HG03558 (cell line): ENCODE measurements around the gene ACSS1.

Experiments used
- ATAC-seq: cut with Tn5 transposase; IDR thresholded peaks from one replicate; pipeline ENCODE4 v1.9.1; 2021; ENCODE audit warnings: moderate number of reproducible peaks; ENCODE audit not compliant: unreplicated experiment; ENCODE audit errors: extremely low read depth

ACSS1 gene

DNA sequence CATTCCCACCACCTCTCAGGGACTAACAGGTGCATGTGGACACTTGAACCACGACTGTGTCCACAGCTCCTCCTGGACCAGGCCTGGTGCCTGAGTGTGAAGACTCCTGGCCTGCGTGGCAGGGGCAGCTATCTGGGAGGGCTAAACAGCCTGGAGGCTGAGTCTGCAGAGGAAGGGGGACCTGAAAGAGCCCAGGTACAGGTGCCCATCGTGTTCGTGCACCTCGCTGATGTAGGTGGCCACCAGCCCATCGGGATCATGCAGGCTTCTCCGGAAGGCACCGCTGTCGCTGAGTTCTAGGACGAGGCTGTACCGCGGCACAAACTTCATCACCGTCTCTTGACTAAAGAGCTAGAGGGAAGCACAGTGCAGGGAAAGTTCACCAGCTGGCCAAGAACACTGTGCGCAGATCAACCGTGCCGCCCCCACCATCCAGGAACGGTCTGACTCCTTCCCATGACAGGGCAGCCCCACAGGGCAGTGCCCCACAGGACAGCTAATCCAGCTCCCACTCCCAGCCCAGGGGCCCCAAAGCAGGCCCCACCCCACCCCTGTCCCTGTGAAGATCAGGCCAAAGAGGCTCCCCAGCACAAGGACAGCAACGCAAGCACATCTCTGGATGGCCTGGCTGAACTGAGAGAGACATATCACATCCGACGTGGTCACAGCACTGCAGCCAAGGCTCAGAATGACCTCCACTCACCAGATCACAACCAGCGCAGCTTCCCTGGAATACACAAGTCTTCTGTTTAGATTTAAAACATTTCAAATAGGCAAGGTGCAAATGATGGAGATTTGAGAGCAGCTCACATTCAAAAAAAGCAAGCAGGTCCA lies 94.0 kb downstream of the ACSS1 start:
- no peak for ATAC-seq

DNA sequence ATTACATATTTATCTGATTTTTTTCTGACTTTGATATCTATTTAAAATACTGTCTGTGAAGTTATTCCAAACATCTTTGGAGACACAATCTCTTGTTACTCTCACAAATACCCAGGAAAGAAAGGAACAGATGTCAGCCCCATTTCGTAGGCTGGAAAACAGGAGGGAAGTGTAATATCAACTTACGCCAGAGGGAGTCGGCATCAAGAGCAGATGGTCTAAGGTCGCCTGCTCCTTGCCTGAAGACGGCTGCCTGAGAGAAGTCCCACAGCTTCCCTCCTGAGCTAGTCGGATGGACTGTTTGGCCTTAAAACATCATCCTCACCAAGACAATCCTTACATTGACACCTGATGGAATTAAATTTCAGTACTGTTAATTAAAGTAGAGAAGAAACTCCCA lies 95.4 kb downstream of the ACSS1 start:
- no peak for ATAC-seq

DNA sequence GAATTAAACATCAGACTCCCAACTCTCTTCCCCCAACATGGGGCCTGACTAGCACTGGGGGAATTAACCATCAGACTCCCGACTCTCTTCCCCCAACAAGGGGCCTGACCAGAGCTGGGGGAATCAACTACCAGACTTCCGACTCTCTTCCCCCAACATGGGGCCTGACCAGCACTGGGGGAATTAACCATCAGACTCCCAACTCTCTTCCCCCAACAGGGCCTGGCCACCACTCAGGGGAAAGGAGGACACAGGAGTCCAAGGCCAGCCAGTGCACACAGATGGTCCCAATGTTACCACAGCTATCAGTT lies 95.8 kb downstream of the ACSS1 start:
- ATAC-seq = no peak

DNA sequence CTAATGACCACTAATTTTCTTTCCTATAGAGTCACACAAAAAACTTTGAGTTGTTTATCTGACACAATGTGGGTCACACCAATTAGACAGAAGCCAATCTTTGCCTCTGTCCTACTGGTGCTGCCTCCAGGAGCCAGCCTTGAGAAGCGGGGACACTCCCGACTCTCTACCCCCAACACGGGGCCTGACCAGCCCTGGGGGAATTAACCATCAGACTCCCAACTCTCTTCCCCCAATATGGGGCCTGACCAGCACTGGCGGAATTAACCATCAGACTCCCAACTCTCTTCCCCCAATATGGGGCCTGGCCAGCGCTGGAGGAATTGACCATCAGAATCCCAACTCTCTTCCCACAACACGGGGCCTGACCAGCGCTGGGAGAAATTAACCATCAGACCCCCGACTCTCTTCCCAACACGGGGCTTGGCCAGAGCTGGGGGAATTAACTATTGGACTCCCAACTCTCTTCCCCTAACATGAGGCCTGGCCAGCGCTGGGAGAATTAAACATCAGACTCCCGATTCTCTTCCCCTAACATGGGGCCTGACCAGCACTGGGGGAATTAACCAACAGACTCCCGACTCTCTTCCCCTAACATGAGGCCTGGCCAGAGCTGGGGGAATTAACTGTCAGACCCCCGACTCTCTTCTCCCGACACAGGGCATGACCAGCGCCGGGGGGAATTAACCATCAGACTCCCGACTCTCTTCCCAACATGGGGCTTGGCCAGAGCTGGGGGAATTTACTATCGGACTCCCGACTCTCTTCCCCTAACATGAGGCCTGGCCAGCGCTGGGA lies 96.4 kb downstream of the ACSS1 start:
- ATAC-seq = no peak

DNA sequence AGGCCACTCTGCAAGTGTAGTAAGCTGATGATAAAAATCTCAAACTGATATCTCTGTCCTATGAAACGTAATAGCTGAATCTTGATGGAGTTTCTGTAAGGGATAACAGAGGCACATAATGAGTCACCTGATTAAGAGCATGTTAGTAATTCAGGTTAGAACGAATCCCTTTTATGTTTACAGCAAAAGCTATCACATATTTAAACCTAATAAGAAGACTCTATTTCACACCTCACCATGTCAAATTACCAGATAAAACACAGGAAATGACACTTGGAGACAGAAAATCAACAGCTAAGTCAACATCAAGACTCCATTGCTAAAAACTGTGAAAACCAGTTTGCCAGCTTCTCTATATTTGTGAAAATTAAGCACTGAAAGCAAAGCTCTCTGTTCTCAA lies 97.1 kb downstream of the ACSS1 start:
- ATAC-seq = no peak

DNA sequence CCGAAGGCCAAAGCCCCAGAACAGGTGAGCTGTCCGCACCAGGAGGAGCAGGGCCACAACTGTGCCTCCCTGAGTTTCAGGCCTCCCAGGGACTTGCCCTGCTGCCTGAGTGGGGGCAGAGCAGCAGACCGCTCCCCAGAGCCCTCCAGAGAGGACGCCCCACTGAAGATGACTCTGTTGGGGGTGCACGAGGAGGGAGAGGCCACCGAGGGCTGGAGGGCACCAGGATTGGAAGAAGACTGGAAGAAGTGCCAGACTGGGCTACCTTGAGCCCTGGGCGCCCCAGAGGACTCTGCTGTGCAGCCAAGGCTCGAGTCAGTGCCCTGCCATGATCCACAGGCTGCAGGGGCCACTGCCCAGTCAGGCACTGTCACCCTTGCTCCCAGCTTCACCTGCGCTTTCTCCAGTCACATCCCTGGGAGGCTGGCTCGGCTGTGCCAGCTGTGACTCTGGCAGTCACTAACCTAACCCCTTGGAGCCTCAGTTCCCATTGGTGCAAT lies 97.6 kb downstream of the ACSS1 start:
- no peak for ATAC-seq

DNA sequence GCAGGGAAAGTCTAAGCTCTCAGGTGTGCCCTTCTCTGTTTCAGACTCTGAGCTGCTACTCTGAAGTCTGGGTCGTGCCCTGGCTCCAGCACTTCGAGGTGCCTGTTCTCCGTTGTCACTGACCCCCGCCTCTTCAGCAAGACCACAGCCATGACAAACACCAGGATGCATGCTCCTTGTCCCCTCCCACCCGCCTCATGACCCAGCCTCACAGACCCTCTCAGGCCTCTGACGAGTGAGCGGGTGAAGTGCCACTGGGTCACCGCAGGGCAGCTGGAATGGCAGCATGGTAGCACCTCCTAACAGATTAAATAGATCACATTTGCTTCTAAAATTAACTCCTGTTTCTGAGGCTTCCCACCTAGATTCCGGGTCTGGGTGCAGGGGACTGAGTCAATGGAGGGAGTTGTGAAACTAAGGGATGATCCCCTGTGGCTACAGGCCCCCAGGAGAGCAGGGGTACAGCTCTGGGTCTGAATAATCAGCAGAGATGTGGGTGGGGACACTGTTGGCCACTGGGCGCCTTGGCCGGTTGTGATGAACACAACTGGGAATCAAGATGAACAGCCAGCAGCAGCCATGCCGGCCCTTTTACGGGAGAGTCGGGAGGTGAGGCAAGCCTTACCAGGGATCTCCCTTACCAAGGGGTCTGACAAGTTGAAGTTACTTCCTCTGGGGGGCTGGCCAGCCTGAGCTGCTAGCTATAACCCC lies 98.2 kb downstream of the ACSS1 start:
- ATAC-seq = no peak

DNA sequence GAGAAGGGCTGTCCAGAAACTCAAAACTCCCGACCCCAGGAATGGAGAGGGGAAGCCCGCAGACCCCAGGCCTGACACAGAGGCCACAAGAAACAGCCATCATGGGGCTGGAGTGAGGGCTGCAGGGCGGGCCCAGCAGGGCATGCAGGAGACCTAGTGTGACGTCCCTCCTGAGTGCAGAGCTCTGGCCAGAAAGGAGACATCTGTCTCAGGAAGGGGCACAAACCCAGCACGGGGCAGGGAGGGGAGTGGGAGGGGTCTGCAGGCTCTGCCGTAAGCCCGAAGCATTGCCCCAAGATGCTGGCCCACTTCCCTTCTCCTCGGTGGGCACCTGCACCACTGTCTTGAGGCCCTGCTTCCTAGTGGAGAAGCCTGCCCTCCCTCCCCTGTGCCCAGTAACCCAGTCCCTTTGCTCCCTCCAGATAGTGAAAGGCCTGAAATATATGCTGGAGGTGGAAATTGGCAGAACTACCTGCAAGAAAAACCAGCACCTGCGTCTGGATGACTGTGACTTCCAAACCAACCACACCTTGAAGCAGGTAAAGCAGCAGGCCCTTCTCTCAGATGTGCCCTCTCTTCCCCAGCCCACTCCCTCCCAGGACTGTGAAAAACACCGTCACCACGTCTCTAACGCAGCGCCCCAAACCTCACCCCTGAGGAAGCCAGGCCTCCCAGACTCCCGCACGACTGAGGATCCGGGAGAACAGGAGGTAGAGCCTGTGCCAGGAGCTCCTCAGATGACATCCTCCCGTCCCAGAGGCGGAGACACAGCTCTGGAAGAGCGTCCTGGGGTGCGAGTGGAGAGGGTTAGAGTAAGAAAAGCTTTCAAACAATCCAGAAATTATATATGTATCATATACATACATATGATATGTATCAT lies 99.2 kb downstream of the ACSS1 start:
- ATAC-seq = no peak

DNA sequence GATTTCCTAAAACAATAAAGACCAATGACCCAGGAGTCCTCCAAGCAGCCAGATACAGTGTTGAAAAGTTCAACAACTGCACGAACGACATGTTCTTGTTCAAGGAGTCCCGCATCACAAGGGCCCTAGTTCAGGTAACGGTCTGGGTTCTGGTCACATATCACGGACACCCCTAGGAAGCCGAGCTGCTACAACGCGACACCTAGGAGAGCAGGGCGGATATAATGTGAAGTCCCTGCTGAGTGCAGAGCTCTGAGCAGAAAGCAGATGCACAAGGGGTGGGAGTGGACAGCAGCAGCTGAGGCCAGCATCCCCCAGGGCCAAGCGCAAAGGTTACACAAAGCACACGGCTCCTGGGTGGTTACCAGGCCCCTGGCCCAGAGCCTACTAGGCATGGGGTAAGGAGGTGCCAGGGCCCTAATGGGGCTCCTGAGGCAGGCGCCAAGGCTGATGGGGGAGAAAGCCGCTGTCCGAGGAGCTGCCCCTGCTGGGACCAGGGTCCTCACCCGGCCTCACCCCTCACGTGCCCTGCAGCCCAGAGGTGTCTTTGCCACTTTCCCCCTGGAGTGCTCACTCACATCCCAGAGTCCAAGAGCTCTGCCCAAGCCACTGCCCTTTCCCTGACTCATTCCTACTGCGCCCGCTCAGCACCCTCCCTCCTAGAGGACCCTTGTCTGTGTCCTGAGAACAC lies 100.5 kb downstream of the ACSS1 start:
- ATAC-seq = no peak
